Large intestine (tissue), 3 donors: ENCODE results near the gene ATP2C2. TPM values are rescaled to one million over a fixed set of nuclear protein-coding genes. Genes with fewer than 3 reads are reported as not detected.
A peak's percentile ranks its signal among the peaks of the same experiment; 100 is the strongest.

Source experiments
- DNase-seq, 2 donors: peaks; one replicate each; pipeline versions ENCODE4 v3.0.0 to v3.0.0-alpha.2; 2013
- H3K27ac ChIP-seq: one replicate; pipeline ENCODE4 v1.5.1; 2013; ENCODE audit warnings: low read length
- H3K27me3 ChIP-seq: 2 replicates; pipeline ENCODE4 v1.6.1; 2013; ENCODE audit warnings: low read length; ENCODE audit not compliant: control insufficient read depth, insufficient read depth
- H3K36me3 ChIP-seq: 2 replicates; pipeline ENCODE4 v1.6.1; 2013; ENCODE audit warnings: low read length; ENCODE audit not compliant: control insufficient read depth, insufficient read depth
- H3K4me1 ChIP-seq: one replicate; pipeline ENCODE4 v1.6.1; 2013; ENCODE audit warnings: low read length; ENCODE audit not compliant: control insufficient read depth, insufficient read depth
- H3K4me3 ChIP-seq: one replicate; pipeline ENCODE4 v1.5.1; 2013; ENCODE audit warnings: low read length
- H3K9me3 ChIP-seq: one replicate; pipeline ENCODE4 v1.6.1; 2013; ENCODE audit warnings: mild to moderate bottlenecking, low read depth, low read length, moderate library complexity; ENCODE audit not compliant: control insufficient read depth
- WGBS: methylation state at CpG from one replicate; pipeline ENCODE4 v1.1.5; 2013; ENCODE audit warnings: low lambda C conversion rate; ENCODE audit not compliant: insufficient coverage; 5-methylcytosine and 5-hydroxymethylcytosine counted together
- polyA plus RNA-seq: library from polyadenylated mRNA; unstranded; fragments of 120-200 nt; gene quantifications from one replicate; pipeline ENCODE4 v1.2.1, GENCODE V29; 2013

The ATP2C2 gene
- polyA plus RNA-seq, 1 donor: 17.4 TPM

- Histone ChIP-seq H3K4me3 (no peak overlapping the region), H3K27ac (no peak overlapping the region), H3K9me3 (no peaks in the 10 kb centered on the region), H3K27me3 (no peaks in the 10 kb centered on the region), H3K36me3 (peaks cover 34% of the 10 kb centered on the region), H3K4me1 (peaks cover 3% of the 10 kb centered on the region)
- WGBS: 60% methylated on average over 1 of the region's 18 CpGs
- DNase-seq: no peak
These were observed 129.3 kb downstream of the ATP2C2 start for GRCh38 chr16:84497418-84498222.

GRCh38 chr16:84498223-84498610 is 129.9 kb downstream of the ATP2C2 start:
- Histone ChIP-seq H3K9me3 (no peaks in the 10 kb centered on the region), H3K27me3 (no peaks in the 10 kb centered on the region), H3K4me1 (peaks cover 4% of the 10 kb centered on the region), H3K27ac (no peak overlapping the region), H3K4me3 (no peak overlapping the region), H3K36me3 (peaks cover 32% of the 10 kb centered on the region)
- no CpG with 5 or more reads among the region's 2 CpGs for WGBS
- no peak for DNase-seq

- Histone ChIP-seq H3K4me3 (no peak overlapping the region), H3K4me1 (peaks cover 12% of the 10 kb centered on the region), H3K9me3 (no peaks in the 10 kb centered on the region), H3K36me3 (peaks cover 28% of the 10 kb centered on the region), H3K27me3 (no peaks in the 10 kb centered on the region), H3K27ac (no peak overlapping the region)
- WGBS: no CpG with 5 or more reads among the region's 13 CpGs
- no peak for DNase-seq
These were observed 130.7 kb downstream of the ATP2C2 start for GRCh38 chr16:84498859-84499620.

- H3K36me3 ChIP-seq: peaks cover 28% of the 10 kb centered on the region
- DNase-seq: no peak
- peaks cover 13% of the 10 kb centered on the region for H3K4me1 ChIP-seq
These were observed 131.3 kb downstream of the ATP2C2 start for GRCh38 chr16:84499638-84500037.

GRCh38 chr16:84500531-84500930 is 132.2 kb downstream of the ATP2C2 start:
- H3K36me3 ChIP-seq: peaks cover 21% of the 10 kb centered on the region
- no CpG with 5 or more reads among the region's 13 CpGs for WGBS
- no peak for DNase-seq
- H3K4me3 ChIP-seq: no peak overlapping the region
- no peak overlapping the region for H3K27ac ChIP-seq
- H3K4me1 ChIP-seq: peaks cover 20% of the 10 kb centered on the region
- H3K9me3 ChIP-seq: no peaks in the 10 kb centered on the region
- no peaks in the 10 kb centered on the region for H3K27me3 ChIP-seq

More at GRCh38 chr16:84499638-84500037, 131.3 kb downstream of the ATP2C2 start:
- Histone ChIP-seq H3K27me3 (no peaks in the 10 kb centered on the region), H3K9me3 (no peaks in the 10 kb centered on the region), H3K27ac (no peak overlapping the region), H3K4me3 (no peak overlapping the region)
- 100% methylated on average over 3 of the region's 15 CpGs for WGBS

DNA sequence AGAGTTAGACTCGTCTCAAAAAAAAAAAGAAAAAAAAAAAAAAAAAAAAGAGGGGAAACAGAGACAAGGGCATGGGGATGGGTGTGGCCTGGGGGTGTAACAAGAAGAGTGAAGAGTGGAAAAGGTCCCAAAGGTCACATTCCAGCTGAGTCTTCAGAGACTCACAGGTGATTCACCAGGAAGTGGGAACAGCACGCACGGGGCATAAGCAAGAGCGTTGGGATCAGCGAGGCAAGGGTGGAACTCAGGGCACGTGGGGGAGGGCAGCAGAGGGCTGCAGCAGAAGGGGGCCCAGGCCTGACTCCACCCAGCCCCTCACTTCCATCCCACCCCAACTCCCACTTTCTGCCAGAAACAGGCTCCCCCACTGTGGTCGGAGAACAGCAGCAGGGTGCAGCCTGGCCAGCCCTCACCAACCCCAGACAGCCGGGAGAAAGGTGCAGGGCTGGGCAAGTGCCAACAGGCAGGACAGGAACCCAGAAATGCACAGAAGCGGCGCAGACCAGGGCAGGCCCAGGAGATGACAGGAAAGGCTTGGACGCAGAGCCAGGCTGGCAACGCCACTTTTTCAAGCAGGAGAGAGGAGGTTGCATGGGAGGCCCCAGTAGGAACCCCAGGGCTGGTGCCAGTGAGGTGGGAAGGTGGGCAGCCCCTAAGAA is 132.9 kb downstream of the ATP2C2 start:
- H3K9me3 ChIP-seq: no peaks in the 10 kb centered on the region
- peaks cover 15% of the 10 kb centered on the region for H3K36me3 ChIP-seq
- WGBS: no CpG with 5 or more reads among the region's 12 CpGs
- no peak overlapping the region for H3K4me3 ChIP-seq
- DNase-seq: peak; percentile 67 to 69
- H3K4me1 ChIP-seq: peaks cover 22% of the 10 kb centered on the region
- no peak overlapping the region for H3K27ac ChIP-seq
- H3K27me3 ChIP-seq: no peaks in the 10 kb centered on the region

- Histone ChIP-seq H3K4me1 (peaks cover 23% of the 10 kb centered on the region), H3K4me3 (no peak overlapping the region), H3K27me3 (no peaks in the 10 kb centered on the region), H3K9me3 (no peaks in the 10 kb centered on the region), H3K36me3 (peaks cover 8% of the 10 kb centered on the region), H3K27ac (no peak overlapping the region)
- no peak for DNase-seq
- WGBS: 95% methylated on average over 4 of the region's 13 CpGs
These were observed 133.7 kb downstream of the ATP2C2 start for GRCh38 chr16:84502075-84502474.

DNA sequence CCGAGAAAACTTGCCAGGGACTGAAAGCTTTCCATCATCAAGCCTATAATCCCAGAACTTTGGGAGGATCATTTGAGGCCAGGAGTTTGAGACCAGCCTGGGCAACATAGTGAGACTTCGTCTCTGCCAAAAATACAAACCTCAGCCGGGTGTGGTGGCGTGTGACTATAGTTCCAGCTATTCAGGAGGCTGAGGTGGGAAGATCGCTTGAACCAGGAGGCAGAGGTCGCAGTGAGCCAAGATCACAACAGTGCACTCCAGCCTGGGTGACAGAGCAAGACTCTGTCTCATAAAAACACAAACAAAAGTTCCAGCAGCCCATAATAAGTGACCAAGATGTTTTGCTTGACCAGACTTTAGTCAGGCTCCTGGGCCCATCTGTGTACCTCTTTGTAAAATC is 134.2 kb downstream of the ATP2C2 start:
- DNase-seq: no peak
- H3K4me1 ChIP-seq: peaks cover 23% of the 10 kb centered on the region
- H3K9me3 ChIP-seq: no peaks in the 10 kb centered on the region
- peaks cover 3% of the 10 kb centered on the region for H3K36me3 ChIP-seq
- no peak overlapping the region for H3K27ac ChIP-seq
- H3K4me3 ChIP-seq: no peak overlapping the region
- no peaks in the 10 kb centered on the region for H3K27me3 ChIP-seq
- no CpG with 5 or more reads among the region's 6 CpGs for WGBS

DNA sequence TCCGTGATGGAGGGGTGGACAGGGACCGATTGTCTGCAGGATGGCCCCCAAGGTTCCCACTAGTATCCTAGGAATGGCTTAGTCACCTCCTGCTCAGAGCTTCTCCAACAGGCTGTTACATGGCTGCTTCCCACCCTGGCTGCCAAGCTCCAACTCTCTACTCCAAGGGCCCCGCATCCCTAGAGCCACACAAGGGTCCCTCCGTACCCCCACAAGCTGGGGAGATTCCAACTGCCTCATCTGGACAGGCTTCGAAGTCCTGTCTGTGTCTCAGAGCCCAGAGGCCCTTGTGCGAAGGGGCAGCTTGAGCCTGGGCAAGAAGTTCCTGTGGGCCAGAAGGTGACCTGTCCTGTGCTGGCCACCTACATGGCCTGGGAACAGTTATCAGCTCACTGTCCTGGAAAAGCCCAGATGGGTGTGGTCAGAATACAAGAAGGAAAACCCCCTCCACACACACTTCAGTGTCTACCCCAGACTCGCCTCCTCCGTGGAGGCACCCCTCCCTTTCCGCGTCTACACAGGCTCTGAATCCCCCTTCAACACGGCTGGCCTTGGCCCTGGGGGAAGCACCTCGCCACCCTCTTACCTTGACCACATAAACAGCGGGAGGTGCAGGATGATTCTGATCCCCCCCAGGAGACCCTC is 135.5 kb downstream of the ATP2C2 start:
- H3K9me3 ChIP-seq: no peaks in the 10 kb centered on the region
- H3K36me3 ChIP-seq: no peaks in the 10 kb centered on the region
- H3K27me3 ChIP-seq: no peaks in the 10 kb centered on the region
- peak in 1 of 2 donors; percentile 36 for DNase-seq
- peak overlapping the region; percentile 69 for H3K4me3 ChIP-seq
- WGBS: no CpG with 5 or more reads among the region's 13 CpGs
- peaks cover 23% of the 10 kb centered on the region for H3K4me1 ChIP-seq
- no peak overlapping the region for H3K27ac ChIP-seq
